Mucosa of rectum (tissue), 2 donors: Measurements from ENCODE around the gene DEDD2.
"Not testable (repeated sequence)": the region's sequence is repeated elsewhere in the genome, so short reads cannot be mapped to it uniquely, and the experiment has no call there.

ENCODE experiments used
- H3K27ac ChIP-seq, 2 donors: one replicate each; pipeline ENCODE4 v1.7.0; 2013; ENCODE audit warnings: inconsistent platforms in 2 of 2, low read depth in 2 of 2, low read length in 2 of 2
- H3K27me3 ChIP-seq, 2 donors: one replicate each; pipeline ENCODE4 v1.7.0; 2013; ENCODE audit warnings: low read length in 2 of 2; ENCODE audit not compliant: control insufficient read depth in 2 of 2, insufficient read depth in 2 of 2
- H3K36me3 ChIP-seq, 2 donors: one replicate each; pipeline ENCODE4 v1.7.0; 2013; ENCODE audit warnings: low read length in 2 of 2; ENCODE audit not compliant: control insufficient read depth in 2 of 2, insufficient read depth in 2 of 2
- H3K4me1 ChIP-seq, 2 donors: one replicate each; pipeline ENCODE4 v1.7.0; 2013; ENCODE audit warnings: low read length in 2 of 2, mild to moderate bottlenecking in 1 of 2; ENCODE audit not compliant: control insufficient read depth in 2 of 2, insufficient read depth in 2 of 2
- H3K4me3 ChIP-seq, 2 donors: one replicate each; pipeline ENCODE4 v1.7.0; 2013; ENCODE audit warnings: low read length in 2 of 2
- H3K9ac ChIP-seq, 2 donors: one replicate each; pipeline ENCODE4 v1.7.0; 2013; ENCODE audit warnings: low read length in 2 of 2, low read depth in 1 of 2, mild to moderate bottlenecking in 1 of 2
- H3K9me3 ChIP-seq, 2 donors: one replicate each; pipeline ENCODE4 v1.7.0; 2013; ENCODE audit warnings: low read length in 2 of 2; ENCODE audit not compliant: control insufficient read depth in 2 of 2
- donor health status: healthy.
- donor health status: Normal muscosa, but diverticular disease.

The DEDD2 gene

GRCh38 chr19:42217520-42218437 is at the start of gene DEDD2:
DEDD2 (minus strand) TSS chr19:42217677; CDS start chr19:42217007, 670 bp downstream.
- H3K27ac ChIP-seq, result peak within 1 kb of the TSS; percentile 97 to 99
- peaks cover 41 to 47% of the 10 kb centered on the region in 2 donors for H3K4me1 ChIP-seq
- H3K27me3 ChIP-seq, result no peaks in the 10 kb centered on the region
- peak within 1 kb of the TSS; percentile 90 to 99 for H3K4me3 ChIP-seq
- peak within 1 kb of the TSS; percentile 94 to 100 for H3K9ac ChIP-seq
- H3K9me3 ChIP-seq, result no peaks in the 10 kb centered on the region
- H3K36me3 ChIP-seq, result peaks cover 18 to 26% of the 10 kb centered on the region in 2 donors

- H3K4me3 ChIP-seq, result not testable (repeated sequence)
These were observed 49.6 kb upstream of the DEDD2 start for GRCh38 chr19:42266928-42267603.

GRCh38 chr19:42266105-42266504 is 48.6 kb upstream of the DEDD2 start:
- not testable (repeated sequence) for H3K27ac ChIP-seq, H3K36me3 ChIP-seq, H3K27me3 ChIP-seq, H3K9ac ChIP-seq, H3K4me3 ChIP-seq, H3K9me3 ChIP-seq
- H3K4me1 ChIP-seq, result peaks cover 22 to 23% of the 10 kb centered on the region in 2 donors

More at GRCh38 chr19:42266928-42267603, 49.6 kb upstream of the DEDD2 start:
- H3K27ac ChIP-seq, H3K9ac ChIP-seq, H3K27me3 ChIP-seq, H3K9me3 ChIP-seq, H3K36me3 ChIP-seq: not testable (repeated sequence)
- peaks cover 26% of the 10 kb centered on the region in 2 donors for H3K4me1 ChIP-seq

- H3K9me3 ChIP-seq, result no peaks in the 10 kb centered on the region
- peaks cover 0 to 3% of the 10 kb centered on the region in 2 donors for H3K4me1 ChIP-seq
- H3K36me3 ChIP-seq, result no peaks in the 10 kb centered on the region
- H3K27me3 ChIP-seq, result no peaks in the 10 kb centered on the region
- H3K9ac ChIP-seq, result no peak overlapping the region
- no peak overlapping the region for H3K27ac ChIP-seq
- no peak overlapping the region for H3K4me3 ChIP-seq
These were observed 44.3 kb upstream of the DEDD2 start for GRCh38 chr19:42261763-42262162.

- not testable (repeated sequence) for H3K27ac ChIP-seq, H3K9ac ChIP-seq, H3K9me3 ChIP-seq, H3K36me3 ChIP-seq, H3K4me3 ChIP-seq, H3K27me3 ChIP-seq
- H3K4me1 ChIP-seq, result peaks cover 9 to 20% of the 10 kb centered on the region in 2 donors
These were observed 40.4 kb upstream of the DEDD2 start for GRCh38 chr19:42257842-42258241.

GRCh38 chr19:42255766-42256745 is 38.6 kb upstream of the DEDD2 start:
- peak overlapping the region; percentile 64 to 77 for H3K9ac ChIP-seq
- H3K27me3 ChIP-seq, result no peaks in the 10 kb centered on the region
- no peaks in the 10 kb centered on the region for H3K9me3 ChIP-seq
- no peaks in the 10 kb centered on the region for H3K36me3 ChIP-seq
- peaks cover 20 to 32% of the 10 kb centered on the region in 2 donors for H3K4me1 ChIP-seq
- H3K4me3 ChIP-seq, result peak overlapping the region; percentile 56 to 74
- peak overlapping the region; percentile 80 to 84 for H3K27ac ChIP-seq

- peak within 1 kb of the TSS; percentile 82 to 92 for H3K4me3 ChIP-seq
- no peaks in the 10 kb centered on the region for H3K36me3 ChIP-seq
- H3K27ac ChIP-seq, result peak within 1 kb of the TSS; percentile 96 to 99
- no peaks in the 10 kb centered on the region for H3K27me3 ChIP-seq
- peak within 1 kb of the TSS; percentile 89 to 95 for H3K9ac ChIP-seq
- H3K4me1 ChIP-seq, result peaks cover 20 to 32% of the 10 kb centered on the region in 2 donors
- H3K9me3 ChIP-seq, result no peaks in the 10 kb centered on the region
These were observed 37.6 kb upstream of the DEDD2 start, which contains the start of gene ERF for GRCh38 chr19:42254850-42255765. ERF (minus strand) TSS chr19:42255128; CDS start chr19:42254999, 129 bp downstream.

- H3K4me1 ChIP-seq, result peaks cover 20 to 32% of the 10 kb centered on the region in 2 donors
These were observed 36.8 kb upstream of the DEDD2 start for GRCh38 chr19:42254089-42254849.

More at GRCh38 chr19:42254089-42254849, 36.8 kb upstream of the DEDD2 start:
- Histone ChIP-seq H3K36me3 (peaks cover 0 to 7% of the 10 kb centered on the region in 2 donors), H3K4me3 (peak overlapping the region; percentile 82 to 92), H3K9me3 (no peaks in the 10 kb centered on the region), H3K9ac (peak overlapping the region; percentile 89 to 95), H3K27me3 (no peaks in the 10 kb centered on the region), H3K27ac (peak overlapping the region; percentile 96 to 99)
